NB4 (cell line): Measurements from ENCODE around the gene MAP4K4.

ENCODE experiments used
- DNase-seq: peaks from one replicate; pipeline ENCODE4 v3.0.0; 2010; ENCODE audit warnings: low read depth
- H3K4me3 ChIP-seq: one replicate; pipeline ENCODE4 v1.5.1; 2011; ENCODE audit warnings: mild to moderate bottlenecking, low read depth, low read length, moderate library complexity
- CTCF ChIP-seq: IDR thresholded peaks from one replicate; pipeline ENCODE4 v1.5.1; 2012; ENCODE audit warnings: low read depth, low read length
- MAX ChIP-seq: IDR thresholded peaks from 2 replicates; pipeline ENCODE4 v1.6.1; 2011; ENCODE audit warnings: low read depth, low read length
- MYC ChIP-seq: IDR thresholded peaks from 2 replicates; pipeline ENCODE4 v1.6.1; 2011; ENCODE audit warnings: low read depth, low read length
- POLR2A ChIP-seq: IDR thresholded peaks from 2 replicates; pipeline ENCODE4 v1.6.1; 2011; ENCODE audit warnings: mild to moderate bottlenecking; ENCODE audit not compliant: insufficient read length; ENCODE audit errors: extremely low read depth

MAP4K4 gene

GRCh38 chr2:101860782-101861181 lies 163.3 kb downstream of the MAP4K4 start:
- H3K4me3 ChIP-seq: no peak overlapping the region
- TF ChIP-seq MAX: no peak
- DNase-seq: no peak

GRCh38 chr2:101861382-101861781 lies 163.9 kb downstream of the MAP4K4 start:
- DNase-seq: no peak
- H3K4me3 ChIP-seq: no peak overlapping the region
- no peak for TF ChIP-seq MAX
- TF ChIP-seq CTCF: no peak
- no peak for TF ChIP-seq POLR2A
- TF ChIP-seq MYC: no peak

DNA sequence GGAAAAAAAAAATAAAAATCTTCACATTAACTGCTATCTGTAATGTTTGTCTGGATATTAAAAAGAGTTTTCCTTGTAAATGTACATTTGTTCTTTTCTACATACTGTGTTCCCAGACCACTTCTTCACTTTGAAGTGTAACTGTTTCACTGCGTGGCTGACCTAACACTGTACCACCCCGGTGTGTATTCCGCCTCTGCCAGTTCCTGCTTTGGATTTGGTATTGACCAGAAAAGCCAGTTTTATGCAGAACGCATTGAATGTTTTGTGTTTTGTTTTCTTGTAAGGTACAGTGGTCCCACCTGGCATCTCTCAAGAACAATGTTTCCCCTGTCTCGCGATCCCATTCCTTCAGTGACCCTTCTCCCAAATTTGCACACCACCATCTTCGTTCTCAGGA lies 166.0 kb downstream of the MAP4K4 start:
- TF ChIP-seq CTCF: no peak
- no peak for TF ChIP-seq MAX
- no peak for TF ChIP-seq POLR2A
- no peak for TF ChIP-seq MYC
- DNase-seq: no peak
- H3K4me3 ChIP-seq: no peak overlapping the region

DNA sequence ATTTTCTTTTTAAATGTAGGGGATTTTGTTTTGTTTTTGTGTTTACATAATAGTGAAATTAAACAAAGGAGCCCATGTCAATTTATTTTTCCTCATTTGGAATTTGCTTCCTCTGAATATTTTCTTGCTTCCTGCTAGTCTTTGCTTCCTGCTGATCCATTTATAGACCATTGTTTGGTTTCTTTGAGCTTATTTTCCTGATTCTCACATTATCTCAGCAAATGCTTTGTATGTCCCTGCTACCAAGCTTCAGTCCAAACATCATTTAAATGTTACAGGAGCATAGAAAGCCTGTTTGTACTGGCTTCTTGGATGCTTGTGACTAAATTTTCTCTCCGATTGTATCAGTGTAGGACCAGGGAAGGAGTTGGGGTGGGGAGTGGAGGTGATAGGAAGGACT lies 166.9 kb downstream of the MAP4K4 start:
- no peak for DNase-seq
- no peak overlapping the region for H3K4me3 ChIP-seq
- TF ChIP-seq MYC (no peak), CTCF (no peak), MAX (no peak), POLR2A (no peak)

DNA sequence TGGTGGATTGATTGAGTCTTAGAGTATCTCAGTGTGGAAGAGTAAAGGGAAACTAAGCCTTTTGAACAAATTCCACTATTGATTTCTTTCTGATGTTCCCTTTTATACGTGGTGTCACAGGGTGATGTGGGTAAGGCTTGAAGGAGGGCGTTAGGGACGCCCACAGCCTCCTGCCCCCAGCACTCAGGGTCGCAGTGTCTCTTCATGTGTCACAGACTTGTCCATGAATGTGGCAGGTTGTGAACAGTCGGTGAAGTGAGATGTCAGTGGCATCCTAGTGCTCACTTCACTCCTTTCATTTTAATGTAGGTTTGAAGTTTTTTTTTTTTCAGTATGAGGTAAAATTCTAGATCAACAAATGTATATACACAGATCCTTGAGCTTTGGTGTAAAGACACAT lies 171.0 kb downstream of the MAP4K4 start:
- no peak for TF ChIP-seq MAX
- TF ChIP-seq POLR2A: no peak
- TF ChIP-seq CTCF: no peak
- TF ChIP-seq MYC: no peak
- no peak overlapping the region for H3K4me3 ChIP-seq
- no peak for DNase-seq

GRCh38 chr2:101869527-101869926 lies 172.0 kb downstream of the MAP4K4 start:
- TF ChIP-seq CTCF: no peak
- TF ChIP-seq MAX: no peak
- no peak for TF ChIP-seq MYC
- TF ChIP-seq POLR2A: no peak
- H3K4me3 ChIP-seq: no peak overlapping the region
- DNase-seq: no peak
